Amygdala (tissue), 56 donors: ENCODE data around the gene SENP3.
"Not testable (repeated sequence)": the region's sequence is repeated elsewhere in the genome, so short reads cannot be mapped to it uniquely, and the experiment has no call there.

Experiments used
- DNase-seq, 56 donors: peaks; one replicate each; lab custom pipeline; 2025; lab: John Stamatoyannopoulos, UW

SENP3 gene

DNA sequence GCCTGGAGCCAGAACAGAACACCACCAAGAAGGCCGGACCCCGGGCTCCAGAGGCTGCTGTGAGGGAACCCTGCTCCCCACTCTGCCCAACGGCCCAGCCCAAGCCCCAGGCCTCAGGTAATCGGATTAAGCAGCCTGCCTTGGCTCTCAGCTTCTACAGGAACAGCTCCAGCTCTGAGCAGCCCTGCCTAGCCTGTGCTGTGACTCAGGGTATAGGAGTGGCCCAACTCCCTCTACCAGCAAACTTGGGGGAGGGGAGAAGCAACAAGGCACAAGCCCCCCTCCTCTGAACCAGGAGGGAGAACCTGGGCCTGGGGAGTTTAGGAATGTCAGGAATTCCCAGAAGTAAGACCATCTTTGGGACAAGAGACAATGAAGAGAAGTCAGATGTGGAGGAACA is 29.0 kb downstream of the SENP3 start:
- DNase-seq = no peak

DNA sequence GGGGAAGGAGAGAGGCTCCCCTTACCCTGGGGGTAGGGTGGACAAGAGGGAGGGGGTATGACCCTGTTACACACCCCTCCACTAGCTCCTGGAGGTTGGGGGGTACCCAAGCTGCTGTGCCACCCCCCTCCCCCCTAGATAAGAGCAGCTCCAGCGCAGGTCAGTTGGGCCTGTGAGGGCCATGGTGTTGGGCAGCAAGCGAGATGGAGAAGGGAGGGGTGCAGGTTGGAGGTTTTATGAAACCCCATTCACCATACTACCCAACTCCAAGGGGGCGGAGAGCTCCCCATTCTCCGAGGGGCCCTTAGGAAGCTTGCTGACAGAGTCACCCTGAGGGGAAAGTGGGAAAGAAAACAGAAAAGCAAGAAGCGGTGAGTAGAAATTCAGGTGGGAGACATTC is 29.9 kb downstream of the SENP3 start:
- no peak for DNase-seq

DNA sequence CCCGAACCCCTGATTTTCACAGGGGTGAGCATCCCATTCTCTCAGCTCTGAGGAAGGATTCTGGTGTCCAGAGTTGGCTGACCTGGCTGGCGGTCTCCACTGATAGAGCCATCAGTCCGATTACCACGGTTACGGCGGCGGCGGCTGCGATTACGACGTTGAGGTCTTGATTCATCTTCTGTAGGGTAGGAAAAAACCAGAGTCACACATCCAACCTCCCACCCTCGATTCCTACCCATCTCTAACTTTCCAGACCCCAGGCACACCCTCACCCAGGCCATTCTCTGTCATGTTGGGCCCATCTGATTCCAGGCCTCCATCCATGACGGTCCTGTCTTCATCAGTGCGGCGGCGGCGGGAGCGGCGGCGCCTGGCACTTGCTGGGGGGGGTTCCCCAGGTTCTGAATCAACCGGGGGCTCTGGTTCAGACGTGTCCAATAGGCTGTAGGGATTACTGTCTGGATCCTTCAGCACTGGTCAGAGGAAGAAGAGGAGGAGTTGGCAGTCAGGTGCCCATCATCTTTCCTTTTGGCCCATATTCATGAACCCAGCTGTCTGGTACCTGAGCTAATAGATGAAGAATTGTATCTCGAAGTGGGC is 30.8 kb downstream of the SENP3 start:
- no peak for DNase-seq

DNA sequence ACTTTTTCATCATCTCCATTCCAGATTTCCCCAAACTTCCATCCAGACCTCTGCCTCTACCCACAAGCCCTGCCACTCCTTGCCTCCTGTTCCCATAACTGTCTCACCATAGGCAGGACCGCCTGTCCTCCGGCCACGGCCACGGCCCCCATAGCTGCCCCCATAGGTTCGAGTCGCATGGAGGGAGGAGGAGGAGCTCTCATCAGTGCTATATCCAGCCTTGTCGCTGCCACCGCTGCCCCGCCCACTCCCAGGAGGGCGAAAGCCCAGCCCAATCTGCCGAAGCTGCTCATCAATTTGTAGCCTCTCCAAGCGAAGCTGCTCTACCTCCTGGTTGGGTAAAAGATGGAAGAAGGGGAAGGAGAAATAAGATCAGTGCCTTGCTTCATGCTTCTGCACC is 31.6 kb downstream of the SENP3 start:
- DNase-seq = no peak

DNA sequence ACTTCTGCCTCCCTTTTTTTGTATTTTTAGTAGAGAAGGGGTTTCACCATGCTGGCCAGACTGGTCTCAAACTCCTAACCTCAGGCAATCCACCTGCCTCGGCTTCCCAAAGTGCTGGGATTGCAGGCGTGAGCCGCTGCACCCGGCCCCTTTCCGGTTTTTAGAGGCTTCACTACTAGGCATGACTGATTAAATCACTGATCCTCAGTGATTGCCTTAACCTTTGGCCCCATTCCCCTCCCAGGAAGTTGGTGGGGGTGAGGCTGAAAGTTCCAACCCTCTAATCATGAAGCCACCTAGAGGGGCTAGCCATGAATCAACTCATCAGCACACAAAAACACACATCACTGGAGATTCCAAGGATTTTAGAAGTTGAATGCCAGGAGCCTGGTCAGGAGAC is 35.8 kb downstream of the SENP3 start:
- DNase-seq = not testable (repeated sequence)

DNA sequence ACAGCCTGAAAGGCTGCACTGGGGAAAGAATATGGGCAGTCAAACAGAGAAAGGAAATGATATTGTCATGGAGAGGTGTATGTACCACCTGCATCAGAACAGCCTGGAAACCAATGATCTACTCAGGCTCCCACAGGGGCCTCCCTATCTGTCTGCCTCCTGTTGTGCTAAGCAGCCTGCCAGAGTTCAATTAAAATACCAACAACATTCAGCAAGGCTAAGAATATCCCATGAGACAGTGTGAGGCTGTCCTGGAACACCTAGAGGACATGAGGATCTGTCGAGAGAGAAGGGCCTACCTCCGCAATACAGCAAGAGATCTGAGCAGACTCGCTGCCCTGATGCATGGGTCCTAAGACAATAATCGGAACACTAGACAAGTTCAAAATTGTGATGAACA is 44.6 kb downstream of the SENP3 start:
- no peak for DNase-seq

DNA sequence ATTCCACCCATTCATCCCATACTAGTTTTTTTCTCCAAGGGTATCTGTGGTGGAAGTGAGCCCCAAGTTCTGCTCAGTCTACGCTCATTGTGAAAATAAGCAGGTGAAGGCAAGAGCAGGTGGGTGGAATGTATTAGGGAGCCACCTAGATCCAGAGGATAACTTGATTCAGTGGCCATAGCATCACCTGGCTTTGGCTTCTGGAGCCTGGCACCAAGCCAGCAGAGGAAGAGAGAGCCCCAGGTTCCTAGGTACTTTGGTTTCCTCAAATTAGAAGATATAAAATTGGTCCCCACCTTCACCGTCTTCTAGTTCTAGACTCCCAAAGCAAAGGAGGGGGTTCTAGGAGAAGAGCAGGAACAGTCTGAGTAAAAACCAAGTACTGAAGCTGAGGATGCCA is 48.9 kb downstream of the SENP3 start:
- DNase-seq = no peak

DNA sequence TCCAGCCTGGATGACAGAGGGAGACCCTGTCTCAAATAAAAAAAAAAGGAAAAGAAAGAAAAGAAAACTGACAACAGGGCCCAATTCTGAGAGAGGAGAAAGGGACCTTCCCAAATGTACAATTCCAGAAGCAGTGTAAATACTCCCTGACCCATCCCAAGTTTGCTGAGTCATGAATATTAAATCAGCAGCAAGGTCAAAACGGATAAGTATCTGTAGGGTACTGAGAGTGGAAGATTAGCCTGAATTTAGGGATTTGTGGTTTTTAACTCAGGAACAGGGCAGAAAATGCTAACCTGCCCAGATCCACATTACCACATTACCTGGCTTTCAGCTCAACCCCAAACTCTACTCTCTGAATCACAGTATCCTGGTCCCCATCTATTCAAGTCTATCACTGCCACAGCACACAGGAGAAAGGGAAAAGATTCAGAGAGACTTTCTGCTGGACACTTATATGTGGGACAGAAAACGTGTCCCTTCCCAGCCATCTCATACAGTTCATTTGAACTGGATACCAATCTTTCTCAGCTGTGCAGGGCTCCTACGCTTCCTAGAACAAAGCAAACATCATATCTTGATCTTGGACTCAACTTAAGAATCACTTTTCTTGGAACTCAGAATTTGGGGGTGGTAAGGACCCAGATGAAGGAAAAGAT is 50.0 kb downstream of the SENP3 start:
- no peak for DNase-seq

DNA sequence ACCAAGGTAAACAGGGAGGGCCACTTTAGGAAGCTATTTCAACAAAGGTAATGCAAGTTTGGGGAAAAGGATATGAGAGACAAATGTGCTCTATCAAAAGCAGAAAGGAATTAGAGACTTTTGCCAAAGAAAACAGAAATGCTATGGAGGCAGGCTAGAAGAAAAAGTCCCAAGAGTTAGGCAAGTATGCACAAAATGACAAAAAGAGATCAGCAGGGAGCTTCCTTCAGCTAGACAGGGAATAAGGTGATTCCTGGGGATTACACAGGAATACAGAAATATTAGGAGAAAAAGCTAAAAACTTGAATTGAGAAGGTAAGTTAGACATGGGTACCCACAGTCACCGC is 50.5 kb downstream of the SENP3 start:
- no peak for DNase-seq

DNA sequence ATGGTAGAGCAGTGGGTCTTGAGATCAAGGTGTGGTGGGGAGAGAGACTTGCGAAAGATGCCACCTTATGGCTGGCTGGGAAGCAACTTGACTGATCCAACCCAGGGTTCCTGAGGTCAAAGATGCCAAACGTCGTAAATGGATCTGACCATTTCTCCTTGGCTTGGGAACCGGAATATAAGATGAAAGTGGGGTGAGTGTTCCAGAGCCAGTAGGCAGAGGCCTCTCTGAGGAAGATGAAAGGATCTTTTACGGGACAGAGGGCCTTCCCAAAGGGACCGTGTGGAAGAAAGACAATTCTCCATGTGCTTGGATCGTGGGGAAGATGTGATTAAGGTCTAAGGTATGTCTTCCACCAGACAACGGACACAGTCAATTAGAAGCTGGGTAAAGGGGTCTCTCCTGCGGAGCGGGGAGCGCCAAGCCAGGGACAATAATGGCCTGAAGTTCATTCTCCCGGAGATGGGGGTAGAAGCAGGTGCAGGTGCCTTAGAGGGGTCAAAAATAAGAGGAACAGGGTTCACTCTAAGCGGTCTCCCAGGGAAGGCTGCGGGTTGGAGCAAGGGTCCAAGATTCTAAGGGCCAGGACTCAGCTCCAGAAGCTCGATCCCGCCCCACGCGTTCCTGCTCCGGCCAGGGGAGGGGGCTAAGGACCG is 52.2 kb downstream of the SENP3 start:
- DNase-seq = peak in 1 of 56 donors; percentile 39

DNA sequence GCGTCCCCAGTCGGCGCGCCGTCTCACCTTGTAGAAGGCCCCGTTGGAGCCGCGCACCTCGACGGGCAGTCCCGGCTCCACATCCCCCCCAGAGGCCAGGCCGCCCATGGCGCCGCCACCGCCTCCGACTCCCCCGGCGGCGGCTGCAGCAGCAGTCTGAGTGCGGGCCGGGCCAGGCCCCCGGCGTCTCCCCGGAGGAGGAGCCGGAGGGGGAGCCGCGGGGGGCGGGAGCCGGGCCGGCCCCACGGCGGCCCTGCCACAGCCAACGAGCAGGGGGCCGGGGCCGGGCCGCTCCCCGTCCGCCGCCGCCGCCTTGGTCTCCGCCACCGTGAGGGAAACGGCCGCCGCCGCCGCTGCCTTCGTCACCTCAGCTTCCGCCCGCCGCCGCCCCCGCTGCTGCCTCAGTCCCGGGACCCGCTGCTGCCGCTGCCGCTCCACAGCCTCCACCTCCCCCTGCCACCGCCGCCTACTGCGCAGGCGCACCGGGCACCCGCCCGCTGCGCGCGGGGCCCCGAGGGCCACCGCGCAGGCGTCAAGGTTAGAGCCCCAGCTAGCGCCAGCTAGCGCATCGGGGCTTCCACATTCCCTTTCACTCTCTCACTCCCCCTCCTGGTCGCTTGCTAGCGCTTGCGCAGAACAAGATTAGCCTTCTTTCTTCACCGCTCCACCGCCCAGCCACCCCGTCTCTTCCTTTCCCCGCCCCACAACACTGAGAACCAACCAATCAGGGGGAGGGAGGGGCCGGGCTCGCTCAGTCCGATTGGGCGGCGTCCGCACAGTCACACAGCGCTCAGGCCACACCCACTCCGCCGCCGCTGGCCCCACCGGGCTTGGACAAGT is 52.9 kb downstream of the SENP3 start, which contains the start of gene FXR2:
TSS of gene FXR2 (minus strand) at position 473 of the 840 bp plus-strand sequence. CDS start at position 108, 365 bp downstream.
- DNase-seq = peak; percentile 91 to 100 (median 99)

DNA sequence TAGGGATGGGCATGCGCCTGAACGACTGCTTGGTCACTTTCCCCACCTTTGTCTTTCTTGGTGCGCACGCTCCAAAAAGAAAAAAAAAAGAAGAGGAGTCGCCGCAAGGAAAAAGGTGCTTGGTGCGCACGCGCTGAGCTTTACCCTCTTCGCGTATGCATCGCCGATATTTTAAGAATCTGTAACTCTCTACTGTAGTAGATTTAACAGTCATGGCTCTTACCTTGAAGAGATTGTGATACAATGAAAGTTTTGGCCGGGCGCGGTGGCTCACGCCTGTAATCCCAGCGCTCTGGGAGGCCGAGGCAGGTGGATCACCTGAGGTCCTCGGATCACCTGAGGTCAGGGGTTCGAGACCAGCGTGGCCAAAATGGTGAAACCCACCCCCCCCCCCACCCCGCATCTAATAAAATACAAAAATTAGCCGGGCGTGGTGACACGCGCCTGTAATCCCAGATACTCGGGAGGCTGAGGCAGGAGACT is 53.6 kb downstream of the SENP3 start:
- no peak for DNase-seq

DNA sequence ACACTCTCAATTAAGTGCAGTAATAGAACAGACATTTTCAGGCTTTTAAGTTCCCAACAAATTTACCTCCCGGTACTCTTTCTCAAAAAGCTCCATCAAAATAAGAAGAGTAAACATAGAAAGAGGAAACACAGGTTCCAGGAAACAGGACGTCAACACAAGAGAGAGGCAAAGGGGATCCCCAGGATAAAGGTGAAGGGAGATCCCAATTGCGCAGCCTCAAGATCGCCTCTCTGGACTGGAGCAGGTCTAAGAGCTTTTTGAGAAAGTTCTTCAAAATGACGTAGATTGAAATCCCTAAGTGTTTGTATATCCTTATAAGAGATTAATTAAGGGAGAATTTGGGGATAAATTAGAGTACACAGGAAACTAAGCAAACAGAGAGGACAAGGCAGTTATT is 56.9 kb downstream of the SENP3 start:
- no peak for DNase-seq

DNA sequence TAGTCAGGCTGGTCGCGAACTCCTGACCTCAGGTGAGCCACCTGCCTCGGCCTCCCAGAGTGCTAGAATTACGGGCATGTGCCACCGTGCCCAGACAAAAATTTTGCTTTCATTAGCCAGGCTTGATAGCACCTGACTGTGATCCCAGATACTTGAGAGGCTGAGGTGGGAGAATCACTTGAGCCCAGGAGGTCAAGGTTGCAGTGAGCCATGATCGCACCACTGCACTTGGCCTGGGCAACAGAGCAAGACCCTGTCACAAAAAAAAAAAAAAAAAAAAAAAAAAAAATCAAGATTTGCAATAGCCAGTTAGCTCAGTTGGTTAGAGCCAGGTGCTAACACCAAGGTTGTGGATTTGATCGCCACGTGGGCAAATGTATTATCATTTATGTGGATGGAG is 59.1 kb downstream of the SENP3 start:
- DNase-seq = no peak
